GM23338 (cell line): ENCODE data around the gene ERVK3-1. TPM values are rescaled to one million over a fixed set of nuclear protein-coding genes. Genes with fewer than 3 reads are reported as not detected.

Experiments
- ATAC-seq: fragments of 200-7000 bp; cut with Tn5 transposase; 3 replicates; pipeline ENCODE4 v1.9.1; 2020
- DNase-seq: peaks from one replicate; pipeline ENCODE4 v3.0.0-alpha.2; 2015; ENCODE audit warnings: low spot score
- H2AFZ ChIP-seq: fragments of 200-600 bp; sonication (generic); 2 replicates; pipeline ENCODE4 v1.8.0; 2016; ENCODE audit warnings: antibody characterized with exemption, mild to moderate bottlenecking, moderate library complexity
- H3F3A ChIP-seq: fragments of 200-600 bp; sonication (generic); replicated peaks from 2 replicates; pipeline ENCODE4 v1.8.0; 2017; ENCODE audit warnings: antibody characterized with exemption, mixed run types, low read depth
- H3K27ac ChIP-seq: fragments of 200-600 bp; sonication (generic); 2 replicates; pipeline ENCODE4 v1.6.1; 2016; ENCODE audit warnings: low read depth
- H3K27me3 ChIP-seq: fragments of 200-600 bp; sonication (generic); 2 replicates; pipeline ENCODE4 v1.8.0; 2016; ENCODE audit warnings: mild to moderate bottlenecking, mixed run types, moderate library complexity; ENCODE audit not compliant: insufficient read depth
- H3K36me3 ChIP-seq: fragments of 200-600 bp; sonication (generic); 2 replicates; pipeline ENCODE4 v1.8.0; 2016; ENCODE audit warnings: mild to moderate bottlenecking; ENCODE audit not compliant: insufficient read depth
- H3K4me1 ChIP-seq: fragments of 200-600 bp; sonication (generic); 2 replicates; pipeline ENCODE4 v1.8.0; 2016; ENCODE audit warnings: mild to moderate bottlenecking, moderate library complexity; ENCODE audit not compliant: insufficient read depth
- H3K4me2 ChIP-seq: fragments of 200-600 bp; sonication (generic); 2 replicates; pipeline ENCODE4 v1.7.1; 2017; ENCODE audit warnings: mixed run types
- H3K4me3 ChIP-seq: fragments of 200-600 bp; sonication (generic); 2 replicates; pipeline ENCODE4 v1.6.1; 2016; ENCODE audit warnings: mixed run types
- H3K79me2 ChIP-seq: fragments of 200-600 bp; sonication (generic); replicated peaks from 2 replicates; pipeline ENCODE4 v1.8.0; 2017; ENCODE audit warnings: mild to moderate bottlenecking; ENCODE audit not compliant: insufficient read depth
- H3K9me2 ChIP-seq: fragments of 200-600 bp; sonication (generic); 2 replicates; pipeline ENCODE4 v1.8.0; 2017; ENCODE audit not compliant: insufficient read depth
- H4K20me1 ChIP-seq: fragments of 200-600 bp; sonication (generic); replicated peaks from 2 replicates; pipeline ENCODE4 v1.8.0; 2017; ENCODE audit warnings: mild to moderate bottlenecking; ENCODE audit not compliant: insufficient read depth
- H3K27ac Mint-ChIP-seq: 2 replicates; pipeline ENCODE4 v1.8.0; 2020; ENCODE audit warnings: inconsistent platforms, mild to moderate bottlenecking, moderate library complexity, mixed read lengths
- H3K27me3 Mint-ChIP-seq: 3 replicates; pipeline ENCODE4 v1.8.0; 2022; ENCODE audit warnings: low read depth, mild to moderate bottlenecking, moderate library complexity, mixed read lengths, inconsistent platforms; ENCODE audit not compliant: insufficient read depth, poor library complexity
- H3K36me3 Mint-ChIP-seq: 3 replicates; pipeline ENCODE4 v1.8.0; 2021; ENCODE audit warnings: low read depth, mild to moderate bottlenecking, inconsistent platforms, moderate library complexity, mixed read lengths
- H3K4me1 Mint-ChIP-seq: 3 replicates; pipeline ENCODE4 v1.8.0; 2020; ENCODE audit warnings: mild to moderate bottlenecking, inconsistent platforms, mixed read lengths
- H3K4me3 Mint-ChIP-seq: 3 replicates; pipeline ENCODE4 v1.8.0; 2021; ENCODE audit warnings: moderate library complexity, mild to moderate bottlenecking, inconsistent platforms, mixed read lengths
- H3K9me3 Mint-ChIP-seq: 3 replicates; pipeline ENCODE4 v1.8.0; 2020; ENCODE audit warnings: moderate library complexity, mild to moderate bottlenecking, inconsistent platforms, mixed read lengths
- ETS1 ChIP-seq: IDR thresholded peaks from 2 replicates; pipeline ENCODE4 v1.6.1; 2016; ENCODE audit warnings: antibody characterized with exemption
- JUNB ChIP-seq: IDR thresholded peaks from one replicate; pipeline ENCODE4 v1.6.1; 2016; ENCODE audit warnings: antibody characterized with exemption; ENCODE audit not compliant: unreplicated experiment
- POLR2AphosphoS5 ChIP-seq: IDR thresholded peaks from 2 replicates; pipeline ENCODE4 v1.6.1; 2016; ENCODE audit warnings: antibody characterized with exemption, low read depth
- STAT1 ChIP-seq: IDR thresholded peaks from one replicate; pipeline ENCODE4 v1.6.1; 2016; ENCODE audit warnings: antibody characterized with exemption; ENCODE audit not compliant: unreplicated experiment
- ZNF331 ChIP-seq: fragments of 250-450 bp; sonication (Bioruptor Pico); IDR thresholded peaks from 2 replicates; pipeline ENCODE4 v1.5.0; 2020; ENCODE audit warnings: low read depth, mild to moderate bottlenecking, moderate library complexity
- polyA plus RNA-seq: library from polyadenylated mRNA; unstranded; fragments of >200 nt; fragmentation: Nextera tagmentation; extraction: Ambion mirVana; gene quantifications from 2 replicates; pipeline ENCODE4 v1.2.1, GENCODE V29; 2016
- total RNA-seq: library from RNA; depleted of rRNA; stranded (reverse); fragments of >200 nt; shearing (Covaris generic); gene quantifications from 2 replicates; pipeline ENCODE4 v1.2.3, GENCODE V29; 2014
- TF ChIP-seq, protein P1 (sequence below): fragments of 250-450 bp; sonication (Bioruptor Pico); IDR thresholded peaks from 2 replicates; pipeline ENCODE4 v1.5.0; 2020; ENCODE audit warnings: mild to moderate bottlenecking, moderate library complexity

Gene ERVK3-1
- total and polyA plus RNA-seq, 2 experiments from 2014 or later, result 34.4 to 66.2 TPM

DNA sequence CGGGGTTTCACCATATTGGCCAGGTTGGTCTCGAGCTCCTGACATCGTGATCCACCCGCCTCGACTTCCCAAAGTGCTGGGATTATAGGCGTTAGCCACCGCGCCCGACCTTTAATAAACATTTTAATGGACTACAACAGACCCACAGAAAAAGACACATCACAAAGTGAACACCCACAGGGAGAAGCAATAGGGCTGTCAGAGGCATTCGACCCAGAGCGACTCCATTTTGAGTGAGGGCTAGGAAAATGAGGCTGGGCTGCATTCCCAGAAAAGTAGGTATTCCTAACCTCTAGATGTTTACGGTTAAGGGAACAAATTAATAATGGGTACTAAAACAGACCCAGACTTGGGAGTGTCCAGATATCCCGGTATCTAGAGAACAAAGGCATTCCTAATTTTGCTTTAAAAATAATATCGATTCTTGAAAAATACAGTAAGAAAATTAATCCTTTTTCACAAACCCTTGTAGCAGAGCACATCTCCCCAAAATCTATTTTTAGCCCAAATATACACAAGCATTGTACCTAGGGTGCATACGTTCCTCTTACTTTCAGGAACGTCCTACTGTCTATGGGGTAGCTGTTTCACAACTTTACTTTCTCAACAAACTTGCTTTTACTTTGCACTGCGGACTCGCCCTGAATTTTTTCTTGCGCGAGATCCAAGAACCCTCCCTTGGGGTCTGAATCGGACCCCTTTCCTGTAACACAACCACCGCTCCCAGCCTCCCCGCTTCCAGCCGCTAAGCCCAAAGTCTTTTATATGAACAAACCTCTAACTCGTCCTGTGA, 27.2 kb upstream of the ERVK3-1 start (continued):
- TF ChIP-seq STAT1, result no peak

GRCh38 chr19:58278541-58279041, 26.6 kb upstream of the ERVK3-1 start, which contains the start of gene ZNF8:
TSS of gene ZNF8 (plus strand) at chr19:58278955. CDS start at chr19:58279082, 127 bp downstream.
- Histone ChIP-seq H3K27ac (peak within 1 kb of the TSS; percentile 91), H3K4me2 (peak within 1 kb of the TSS; percentile 98), H3K4me1 (peaks cover 18% of the 10 kb centered on the region), H3F3A (0 out of 2 replicates have a peak, but pooled peaks cover 4% of the 10 kb centered on the region), H4K20me1 (peaks cover 39% of the 10 kb centered on the region), H3K9me2 (no peaks in the 10 kb centered on the region), H3K36me3 (peaks cover 5% of the 10 kb centered on the region; the same call in 1 of the 2 replicates), H3K27me3 (no peaks in the 10 kb centered on the region), H2AFZ (peak within 1 kb of the TSS; percentile 88), H3K79me2 (peaks cover 68% of the 10 kb centered on the region), H3K4me3 (peak within 1 kb of the TSS; percentile 73)
- peaks cover 59% of the 10 kb centered on the region for H3K36me3 Mint-ChIP-seq
- H3K27me3 Mint-ChIP-seq, result peaks cover 12% of the 10 kb centered on the region
- peak within 1 kb of the TSS; percentile 98 for H3K27ac Mint-ChIP-seq
- TF ChIP-seq ETS1 (peak; percentile 88), STAT1 (no peak), POLR2AphosphoS5 (peak; percentile 95)
- peak; percentile 97 for ATAC-seq
- peak within 1 kb of the TSS; percentile 94 for H3K4me3 Mint-ChIP-seq
- H3K4me1 Mint-ChIP-seq, result peaks cover 21% of the 10 kb centered on the region
- peak; percentile 99 for DNase-seq
- no peaks in the 10 kb centered on the region for H3K9me3 Mint-ChIP-seq

DNA sequence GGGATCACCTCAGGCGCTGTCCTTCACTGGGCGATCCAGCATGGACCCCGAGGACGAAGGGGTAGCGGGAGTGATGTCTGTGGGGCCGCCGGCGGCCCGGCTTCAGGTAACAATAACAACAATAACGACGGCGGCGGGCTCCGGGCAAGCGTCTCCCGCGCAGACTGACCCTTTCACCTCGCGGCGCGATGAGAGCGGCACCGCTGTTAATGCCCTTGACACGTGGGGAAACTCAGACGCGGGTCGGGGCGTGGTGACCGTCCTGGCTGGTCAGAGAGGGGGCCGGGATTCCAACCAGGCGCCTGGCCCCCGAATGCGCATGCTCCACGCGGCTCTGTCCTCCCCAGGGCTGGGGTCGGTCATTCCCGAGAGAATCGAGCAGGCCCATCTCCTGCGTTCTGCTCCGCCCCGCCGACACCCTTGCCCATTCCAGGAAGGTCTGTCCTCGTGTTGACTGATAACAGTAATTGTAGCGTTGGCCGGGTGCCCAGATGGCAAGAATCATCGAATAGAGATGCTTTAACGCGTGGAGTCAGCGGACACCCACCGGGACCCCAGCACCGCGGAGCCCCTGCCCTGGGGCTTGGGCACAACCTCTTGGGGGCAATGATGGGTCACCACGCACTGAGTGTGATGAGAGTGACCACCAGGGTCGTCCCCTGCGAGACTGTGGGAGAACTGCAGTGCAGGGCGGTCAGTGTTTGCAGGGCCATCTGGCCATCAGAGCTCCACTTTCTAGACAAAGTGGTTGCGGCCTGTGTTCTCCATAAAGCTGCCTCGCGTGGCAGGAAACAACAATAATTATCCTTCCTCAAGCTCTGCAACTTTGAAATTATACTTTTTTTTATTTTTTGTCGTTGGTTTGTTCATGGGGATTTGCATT, 25.9 kb upstream of the ERVK3-1 start:
- Histone ChIP-seq H3K36me3 (peaks cover 5% of the 10 kb centered on the region; the same call in 1 of the 2 replicates), H3K27me3 (no peaks in the 10 kb centered on the region), H3K4me3 (peak overlapping the region; percentile 73), H3K4me2 (peak overlapping the region; percentile 98), H3K27ac (peak overlapping the region; percentile 91), H3K79me2 (peaks cover 69% of the 10 kb centered on the region), H3K9me2 (no peaks in the 10 kb centered on the region), H4K20me1 (peaks cover 46% of the 10 kb centered on the region), H2AFZ (peak overlapping the region; percentile 82), H3F3A (0 out of 2 replicates have a peak, but pooled peaks cover 4% of the 10 kb centered on the region), H3K4me1 (peaks cover 18% of the 10 kb centered on the region)
- Mint-ChIP-seq H3K4me1 (peaks cover 21% of the 10 kb centered on the region), H3K27me3 (peaks cover 14% of the 10 kb centered on the region), H3K9me3 (no peaks in the 10 kb centered on the region), H3K36me3 (peaks cover 55% of the 10 kb centered on the region), H3K4me3 (peak overlapping the region; percentile 94), H3K27ac (peak overlapping the region; percentile 98)
- DNase-seq (peak; percentile 82), ATAC-seq (peak; percentile 70)
- TF ChIP-seq JUNB, result no peak
- TF ChIP-seq, protein P1, sequence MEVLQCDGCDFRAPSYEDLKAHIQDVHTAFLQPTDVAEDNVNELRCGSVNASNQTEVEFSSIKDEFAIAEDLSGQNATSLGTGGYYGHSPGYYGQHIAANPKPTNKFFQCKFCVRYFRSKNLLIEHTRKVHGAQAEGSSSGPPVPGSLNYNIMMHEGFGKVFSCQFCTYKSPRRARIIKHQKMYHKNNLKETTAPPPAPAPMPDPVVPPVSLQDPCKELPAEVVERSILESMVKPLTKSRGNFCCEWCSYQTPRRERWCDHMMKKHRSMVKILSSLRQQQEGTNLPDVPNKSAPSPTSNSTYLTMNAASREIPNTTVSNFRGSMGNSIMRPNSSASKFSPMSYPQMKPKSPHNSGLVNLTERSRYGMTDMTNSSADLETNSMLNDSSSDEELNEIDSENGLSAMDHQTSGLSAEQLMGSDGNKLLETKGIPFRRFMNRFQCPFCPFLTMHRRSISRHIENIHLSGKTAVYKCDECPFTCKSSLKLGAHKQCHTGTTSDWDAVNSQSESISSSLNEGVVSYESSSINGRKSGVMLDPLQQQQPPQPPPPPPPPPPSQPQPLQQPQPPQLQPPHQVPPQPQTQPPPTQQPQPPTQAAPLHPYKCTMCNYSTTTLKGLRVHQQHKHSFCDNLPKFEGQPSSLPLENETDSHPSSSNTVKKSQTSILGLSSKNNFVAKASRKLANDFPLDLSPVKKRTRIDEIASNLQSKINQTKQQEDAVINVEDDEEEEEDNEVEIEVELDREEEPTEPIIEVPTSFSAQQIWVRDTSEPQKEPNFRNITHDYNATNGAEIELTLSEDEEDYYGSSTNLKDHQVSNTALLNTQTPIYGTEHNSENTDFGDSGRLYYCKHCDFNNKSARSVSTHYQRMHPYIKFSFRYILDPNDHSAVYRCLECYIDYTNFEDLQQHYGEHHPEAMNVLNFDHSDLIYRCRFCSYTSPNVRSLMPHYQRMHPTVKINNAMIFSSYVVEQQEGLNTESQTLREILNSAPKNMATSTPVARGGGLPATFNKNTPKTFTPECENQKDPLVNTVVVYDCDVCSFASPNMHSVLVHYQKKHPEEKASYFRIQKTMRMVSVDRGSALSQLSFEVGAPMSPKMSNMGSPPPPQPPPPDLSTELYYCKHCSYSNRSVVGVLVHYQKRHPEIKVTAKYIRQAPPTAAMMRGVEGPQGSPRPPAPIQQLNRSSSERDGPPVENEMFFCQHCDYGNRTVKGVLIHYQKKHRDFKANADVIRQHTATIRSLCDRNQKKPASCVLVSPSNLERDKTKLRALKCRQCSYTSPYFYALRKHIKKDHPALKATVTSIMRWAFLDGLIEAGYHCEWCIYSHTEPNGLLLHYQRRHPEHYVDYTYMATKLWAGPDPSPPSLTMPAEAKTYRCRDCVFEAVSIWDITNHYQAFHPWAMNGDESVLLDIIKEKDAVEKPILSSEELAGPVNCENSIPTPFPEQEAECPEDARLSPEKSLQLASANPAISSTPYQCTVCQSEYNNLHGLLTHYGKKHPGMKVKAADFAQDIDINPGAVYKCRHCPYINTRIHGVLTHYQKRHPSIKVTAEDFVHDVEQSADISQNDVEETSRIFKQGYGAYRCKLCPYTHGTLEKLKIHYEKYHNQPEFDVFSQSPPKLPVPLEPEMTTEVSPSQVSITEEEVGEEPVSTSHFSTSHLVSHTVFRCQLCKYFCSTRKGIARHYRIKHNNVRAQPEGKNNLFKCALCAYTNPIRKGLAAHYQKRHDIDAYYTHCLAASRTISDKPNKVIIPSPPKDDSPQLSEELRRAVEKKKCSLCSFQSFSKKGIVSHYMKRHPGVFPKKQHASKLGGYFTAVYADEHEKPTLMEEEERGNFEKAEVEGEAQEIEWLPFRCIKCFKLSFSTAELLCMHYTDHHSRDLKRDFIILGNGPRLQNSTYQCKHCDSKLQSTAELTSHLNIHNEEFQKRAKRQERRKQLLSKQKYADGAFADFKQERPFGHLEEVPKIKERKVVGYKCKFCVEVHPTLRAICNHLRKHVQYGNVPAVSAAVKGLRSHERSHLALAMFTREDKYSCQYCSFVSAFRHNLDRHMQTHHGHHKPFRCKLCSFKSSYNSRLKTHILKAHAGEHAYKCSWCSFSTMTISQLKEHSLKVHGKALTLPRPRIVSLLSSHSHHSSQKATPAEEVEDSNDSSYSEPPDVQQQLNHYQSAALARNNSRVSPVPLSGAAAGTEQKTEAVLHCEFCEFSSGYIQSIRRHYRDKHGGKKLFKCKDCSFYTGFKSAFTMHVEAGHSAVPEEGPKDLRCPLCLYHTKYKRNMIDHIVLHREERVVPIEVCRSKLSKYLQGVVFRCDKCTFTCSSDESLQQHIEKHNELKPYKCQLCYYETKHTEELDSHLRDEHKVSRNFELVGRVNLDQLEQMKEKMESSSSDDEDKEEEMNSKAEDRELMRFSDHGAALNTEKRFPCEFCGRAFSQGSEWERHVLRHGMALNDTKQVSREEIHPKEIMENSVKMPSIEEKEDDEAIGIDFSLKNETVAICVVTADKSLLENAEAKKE (CRISPR knock-in tag), result no peak
- TF ChIP-seq ETS1, result no peak
- TF ChIP-seq ZNF331, result no peak
- no peak for TF ChIP-seq STAT1
